Regular cardiac myocyte (primary cell): ENCODE measurements around the gene LARP4B. TPM values are rescaled to one million over a fixed set of nuclear protein-coding genes. Genes with fewer than 3 reads are reported as not detected.

Source experiments
- total RNA-seq: library from RNA; depleted of rRNA; stranded (reverse); fragments of >200 nt; gene quantifications from 2 replicates; pipeline ENCODE4 v1.2.3, GENCODE V29; 2014

Gene LARP4B
- total RNA-seq = 16.1 and 32.0 TPM in 2 replicates

DNA sequence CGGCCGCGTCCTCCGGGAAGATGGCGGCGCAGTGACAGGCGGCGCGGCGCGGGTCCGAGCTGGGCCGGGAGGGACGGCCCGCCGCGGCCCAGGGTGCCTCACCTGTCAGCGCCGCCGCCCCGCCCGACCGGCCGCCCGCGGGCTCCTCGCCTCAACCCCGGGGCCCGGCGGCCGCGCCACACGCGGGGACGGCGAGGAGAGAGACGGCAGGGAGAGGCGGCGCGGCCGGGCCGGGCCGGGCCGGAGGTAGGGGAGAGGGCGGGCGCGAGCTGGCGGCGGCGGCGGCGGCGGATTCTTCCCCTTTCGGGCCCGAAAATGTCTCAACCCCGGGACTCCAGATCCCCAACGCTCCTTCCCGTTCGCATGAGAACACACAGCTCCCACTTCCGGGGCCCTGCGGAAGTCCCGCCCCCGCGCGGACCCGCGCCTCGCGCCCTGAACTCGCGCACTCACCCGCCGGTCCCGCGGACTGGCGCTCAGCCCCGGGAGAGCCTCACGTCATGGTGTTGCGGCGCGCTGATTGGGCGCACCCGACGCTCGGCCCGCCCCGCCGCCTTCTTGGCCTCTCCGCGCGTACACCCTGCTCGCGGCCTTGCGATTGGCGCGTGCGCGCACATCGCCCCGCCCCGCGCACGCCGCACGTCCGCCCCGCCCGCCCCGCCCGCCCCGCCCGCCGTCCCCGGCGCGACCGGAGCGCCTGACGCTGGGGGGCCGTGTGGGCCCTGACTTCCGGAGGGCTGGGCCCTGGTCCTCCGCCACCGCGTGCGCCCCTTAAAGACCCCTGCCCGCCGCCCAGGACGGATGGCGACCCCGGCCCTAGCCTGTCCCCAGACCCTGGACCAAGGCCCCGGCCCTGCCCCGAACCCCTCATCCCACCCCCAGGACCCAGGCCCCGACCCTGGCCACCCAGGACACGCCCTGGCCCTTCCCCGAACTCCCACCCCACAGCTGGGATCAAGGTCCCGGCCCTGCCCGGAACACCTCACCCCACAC, at the start of gene LARP4B:
Gene LARP4B (minus strand): TSS at position 380 of the 993 bp plus-strand sequence. CDS start 45,984 bp downstream, outside the sequence.

Other genes starting within 250 kb of the LARP4B start
- 6.7 and 7.9 TPM in 2 replicates for gene DIP2C, start 242.0 kb downstream of the LARP4B start, total RNA-seq
- gene GTPBP4, start 56.7 kb upstream of the LARP4B start, total RNA-seq = 38.6 and 65.2 TPM in 2 replicates
- 0.28 TPM in 1 of 2 replicates, not detected in the other for gene IDI2, start 94.2 kb upstream of the LARP4B start, total RNA-seq
- 54.4 and 55.8 TPM in 2 replicates for gene IDI1, start 117.4 kb upstream of the LARP4B start, total RNA-seq
- 10.4 and 14.4 TPM in 2 replicates for gene WDR37, start 124.7 kb upstream of the LARP4B start, total RNA-seq